Measurements from ENCODE around the gene GJA3. TPM values are rescaled to one million over a fixed set of nuclear protein-coding genes. Genes with fewer than 3 reads are reported as not detected.

Gene GJA3
- total RNA-seq, 1 experiment from 2014 or later = 0.92 TPM

- Histone ChIP-seq H4K5ac (ENCODE audit: insufficient read length, low read depth, low read length) (no peak overlapping the region), H3K18ac (ENCODE audit: insufficient read length, low read depth, low read length) (no peak overlapping the region), H3K27ac (ENCODE audit: insufficient read length, low read depth, low read length) (no peak overlapping the region), H3K56ac (ENCODE audit: insufficient read length, low read depth, low read length) (no peak overlapping the region), H3K9ac (ENCODE audit: extremely low read depth, insufficient read length, low read length) (no peak overlapping the region), H2AK5ac (ENCODE audit: insufficient read length, low read length) (no peak overlapping the region), H3K4me1 (ENCODE audit: insufficient read depth, low read length) (no peaks in the 10 kb centered on the region), H2AFZ (ENCODE audit: low read length) (no peak overlapping the region), H3K14ac (ENCODE audit: insufficient read depth, low read length) (no peak overlapping the region), H4K8ac (replicated peaks; ENCODE audit: insufficient read length, low read depth, low read length) (no peak overlapping the region), H3K4ac (ENCODE audit: low read depth, low read length) (no peak overlapping the region), H3K23ac (ENCODE audit: insufficient read length, low read depth, low read length) (no peak overlapping the region), H4K91ac (ENCODE audit: insufficient read length, low read depth, low read length) (no peak overlapping the region), H3K27me3 (ENCODE audit: insufficient read depth, low read length) (no peaks in the 10 kb centered on the region), H3K4me2 (ENCODE audit: insufficient read depth, insufficient read length, low read length) (no peak overlapping the region), H3K23me2 (ENCODE audit: insufficient read length, low read depth, low read length, poor library complexity, severe bottlenecking) (no peaks in the 10 kb centered on the region), H3K79me2 (ENCODE audit: insufficient read depth, low read length) (no peaks in the 10 kb centered on the region), H3T11ph (ENCODE audit: low read length) (no peak overlapping the region), H3K79me1 (ENCODE audit: insufficient read depth, low read depth, low read length, poor library complexity, severe bottlenecking) (no peaks in the 10 kb centered on the region), H2BK15ac (ENCODE audit: low read depth, low read length) (no peak overlapping the region), H3K9me3 (ENCODE audit: control insufficient read depth, low read depth, low read length) (no peaks in the 10 kb centered on the region), H4K20me1 (ENCODE audit: control insufficient read depth, insufficient read depth, insufficient read length) (no peaks in the 10 kb centered on the region), H2BK5ac (ENCODE audit: insufficient read length, low read length) (no peak overlapping the region), H2BK20ac (ENCODE audit: low read depth, low read length, poor library complexity, severe bottlenecking) (no peak overlapping the region), H2BK120ac (ENCODE audit: low read depth, low read length, poor library complexity, severe bottlenecking) (no peak overlapping the region), H2BK12ac (ENCODE audit: insufficient read length, low read depth, low read length) (no peak overlapping the region)
- DNase-seq = no peak
- H3K4me3 Mint-ChIP-seq = no peak overlapping the region
- peaks cover 28% of the 10 kb centered on the region for H3K27me3 Mint-ChIP-seq (ENCODE audit: low read depth)
- no peaks in the 10 kb centered on the region for H3K36me3 Mint-ChIP-seq (ENCODE audit: insufficient read depth in 1 of 3, low read depth in 3 of 3)
- H3K27ac Mint-ChIP-seq = no peak overlapping the region
- no CpG with 5 or more reads among the region's 1 CpG for WGBS (ENCODE audit: extremely low coverage, insufficient read length, low lambda C conversion rate)
- peaks cover 6 to 9% of the 10 kb centered on the region in 2 experiments for H3K4me1 Mint-ChIP-seq
- H3K9me3 Mint-ChIP-seq = no peaks in the 10 kb centered on the region
- no peak for TF ChIP-seq CTCF (conservative IDR thresholded peaks at IDR 0.05)
These were observed 10.5 kb upstream of the GJA3 start for GRCh38 chr13:20171364-20171763.
